ENCODE data around the gene CHKA. TPM values are rescaled to one million over a fixed set of nuclear protein-coding genes. Genes with fewer than 3 reads are reported as not detected.

CHKA gene
- total and polyA plus RNA-seq, 2 experiments from 2014 or later = 37.1 to 94.4 TPM

DNA sequence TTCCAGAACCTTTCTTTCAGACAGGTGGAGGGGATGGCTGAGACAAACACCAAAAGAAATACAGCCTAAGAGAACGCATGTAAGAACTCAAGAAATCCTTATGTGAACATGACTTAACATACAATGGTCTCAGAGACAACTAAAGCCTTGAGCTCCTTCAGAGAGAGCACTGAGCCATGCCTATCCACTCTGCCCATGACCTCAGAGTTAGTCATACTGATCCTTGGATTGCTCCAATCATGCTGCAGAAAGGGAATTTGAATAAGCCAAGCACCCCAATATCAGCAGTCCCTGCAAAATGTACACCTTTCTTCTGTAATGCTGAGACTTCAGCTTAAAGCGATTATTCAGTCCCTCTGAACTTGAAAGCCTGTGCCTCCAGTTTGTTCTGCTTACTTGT, 43.2 kb upstream of the CHKA start (continued):
- TF ChIP-seq, protein P1, sequence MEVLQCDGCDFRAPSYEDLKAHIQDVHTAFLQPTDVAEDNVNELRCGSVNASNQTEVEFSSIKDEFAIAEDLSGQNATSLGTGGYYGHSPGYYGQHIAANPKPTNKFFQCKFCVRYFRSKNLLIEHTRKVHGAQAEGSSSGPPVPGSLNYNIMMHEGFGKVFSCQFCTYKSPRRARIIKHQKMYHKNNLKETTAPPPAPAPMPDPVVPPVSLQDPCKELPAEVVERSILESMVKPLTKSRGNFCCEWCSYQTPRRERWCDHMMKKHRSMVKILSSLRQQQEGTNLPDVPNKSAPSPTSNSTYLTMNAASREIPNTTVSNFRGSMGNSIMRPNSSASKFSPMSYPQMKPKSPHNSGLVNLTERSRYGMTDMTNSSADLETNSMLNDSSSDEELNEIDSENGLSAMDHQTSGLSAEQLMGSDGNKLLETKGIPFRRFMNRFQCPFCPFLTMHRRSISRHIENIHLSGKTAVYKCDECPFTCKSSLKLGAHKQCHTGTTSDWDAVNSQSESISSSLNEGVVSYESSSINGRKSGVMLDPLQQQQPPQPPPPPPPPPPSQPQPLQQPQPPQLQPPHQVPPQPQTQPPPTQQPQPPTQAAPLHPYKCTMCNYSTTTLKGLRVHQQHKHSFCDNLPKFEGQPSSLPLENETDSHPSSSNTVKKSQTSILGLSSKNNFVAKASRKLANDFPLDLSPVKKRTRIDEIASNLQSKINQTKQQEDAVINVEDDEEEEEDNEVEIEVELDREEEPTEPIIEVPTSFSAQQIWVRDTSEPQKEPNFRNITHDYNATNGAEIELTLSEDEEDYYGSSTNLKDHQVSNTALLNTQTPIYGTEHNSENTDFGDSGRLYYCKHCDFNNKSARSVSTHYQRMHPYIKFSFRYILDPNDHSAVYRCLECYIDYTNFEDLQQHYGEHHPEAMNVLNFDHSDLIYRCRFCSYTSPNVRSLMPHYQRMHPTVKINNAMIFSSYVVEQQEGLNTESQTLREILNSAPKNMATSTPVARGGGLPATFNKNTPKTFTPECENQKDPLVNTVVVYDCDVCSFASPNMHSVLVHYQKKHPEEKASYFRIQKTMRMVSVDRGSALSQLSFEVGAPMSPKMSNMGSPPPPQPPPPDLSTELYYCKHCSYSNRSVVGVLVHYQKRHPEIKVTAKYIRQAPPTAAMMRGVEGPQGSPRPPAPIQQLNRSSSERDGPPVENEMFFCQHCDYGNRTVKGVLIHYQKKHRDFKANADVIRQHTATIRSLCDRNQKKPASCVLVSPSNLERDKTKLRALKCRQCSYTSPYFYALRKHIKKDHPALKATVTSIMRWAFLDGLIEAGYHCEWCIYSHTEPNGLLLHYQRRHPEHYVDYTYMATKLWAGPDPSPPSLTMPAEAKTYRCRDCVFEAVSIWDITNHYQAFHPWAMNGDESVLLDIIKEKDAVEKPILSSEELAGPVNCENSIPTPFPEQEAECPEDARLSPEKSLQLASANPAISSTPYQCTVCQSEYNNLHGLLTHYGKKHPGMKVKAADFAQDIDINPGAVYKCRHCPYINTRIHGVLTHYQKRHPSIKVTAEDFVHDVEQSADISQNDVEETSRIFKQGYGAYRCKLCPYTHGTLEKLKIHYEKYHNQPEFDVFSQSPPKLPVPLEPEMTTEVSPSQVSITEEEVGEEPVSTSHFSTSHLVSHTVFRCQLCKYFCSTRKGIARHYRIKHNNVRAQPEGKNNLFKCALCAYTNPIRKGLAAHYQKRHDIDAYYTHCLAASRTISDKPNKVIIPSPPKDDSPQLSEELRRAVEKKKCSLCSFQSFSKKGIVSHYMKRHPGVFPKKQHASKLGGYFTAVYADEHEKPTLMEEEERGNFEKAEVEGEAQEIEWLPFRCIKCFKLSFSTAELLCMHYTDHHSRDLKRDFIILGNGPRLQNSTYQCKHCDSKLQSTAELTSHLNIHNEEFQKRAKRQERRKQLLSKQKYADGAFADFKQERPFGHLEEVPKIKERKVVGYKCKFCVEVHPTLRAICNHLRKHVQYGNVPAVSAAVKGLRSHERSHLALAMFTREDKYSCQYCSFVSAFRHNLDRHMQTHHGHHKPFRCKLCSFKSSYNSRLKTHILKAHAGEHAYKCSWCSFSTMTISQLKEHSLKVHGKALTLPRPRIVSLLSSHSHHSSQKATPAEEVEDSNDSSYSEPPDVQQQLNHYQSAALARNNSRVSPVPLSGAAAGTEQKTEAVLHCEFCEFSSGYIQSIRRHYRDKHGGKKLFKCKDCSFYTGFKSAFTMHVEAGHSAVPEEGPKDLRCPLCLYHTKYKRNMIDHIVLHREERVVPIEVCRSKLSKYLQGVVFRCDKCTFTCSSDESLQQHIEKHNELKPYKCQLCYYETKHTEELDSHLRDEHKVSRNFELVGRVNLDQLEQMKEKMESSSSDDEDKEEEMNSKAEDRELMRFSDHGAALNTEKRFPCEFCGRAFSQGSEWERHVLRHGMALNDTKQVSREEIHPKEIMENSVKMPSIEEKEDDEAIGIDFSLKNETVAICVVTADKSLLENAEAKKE (CRISPR knock-in tag; IDR thresholded peaks at IDR 0.05) = no peak
- TF ChIP-seq JUNB (IDR thresholded peaks at IDR 0.05; ENCODE audit: unreplicated experiment) (no peak), STAT1 (IDR thresholded peaks at IDR 0.05; ENCODE audit: unreplicated experiment) (no peak)

DNA sequence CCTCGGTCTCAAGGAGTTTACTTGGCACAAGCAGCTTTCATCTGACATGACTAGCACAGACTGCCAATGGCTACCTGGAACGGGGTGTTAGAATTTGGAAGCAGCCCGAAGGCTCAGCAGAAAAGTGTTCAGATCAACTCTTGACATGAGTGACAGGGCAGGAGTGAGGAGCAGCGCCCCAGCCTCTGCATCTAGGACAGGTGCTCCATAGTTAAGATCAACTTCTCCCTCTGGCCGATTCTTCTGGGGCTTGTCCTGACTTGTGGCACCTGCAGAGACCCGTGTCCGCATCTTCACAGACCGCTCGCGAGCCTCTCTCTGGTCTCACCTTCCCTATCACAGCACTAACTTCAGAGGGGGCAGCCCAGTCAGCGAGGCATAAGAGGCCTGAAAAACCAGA, 42.5 kb upstream of the CHKA start:
- no peak for ATAC-seq
- no peak overlapping the region for H3K4me3 Mint-ChIP-seq
- H3K9me3 Mint-ChIP-seq = no peaks in the 10 kb centered on the region
- Histone ChIP-seq H3K4me2 (no peak overlapping the region), H4K20me1 (replicated peaks; ENCODE audit: insufficient read depth) (no peaks in the 10 kb centered on the region; the same call in 1 of the 2 replicates), H3K36me3 (ENCODE audit: insufficient read depth) (peaks cover 13% of the 10 kb centered on the region), H3K27ac (ENCODE audit: low read depth) (no peak overlapping the region), H3F3A (replicated peaks; ENCODE audit: low read depth) (0 out of 2 replicates have a peak, but pooled peaks cover 4% of the 10 kb centered on the region), H3K27me3 (ENCODE audit: insufficient read depth) (no peaks in the 10 kb centered on the region), H3K9me2 (ENCODE audit: insufficient read depth) (no peaks in the 10 kb centered on the region), H2AFZ (no peak overlapping the region), H3K4me1 (ENCODE audit: insufficient read depth) (no peaks in the 10 kb centered on the region), H3K4me3 (no peak overlapping the region), H3K79me2 (replicated peaks; ENCODE audit: insufficient read depth) (no peaks in the 10 kb centered on the region)
- H3K27ac Mint-ChIP-seq = no peak overlapping the region
- peaks cover 7% of the 10 kb centered on the region; the same call in 2 of the 3 replicates for H3K4me1 Mint-ChIP-seq
- no peaks in the 10 kb centered on the region for H3K27me3 Mint-ChIP-seq (ENCODE audit: insufficient read depth, low read depth, poor library complexity)
- no peak for DNase-seq (ENCODE audit: low spot score)
- TF ChIP-seq, protein P1 (CRISPR knock-in tag; IDR thresholded peaks at IDR 0.05) = no peak
- TF ChIP-seq, protein P2, sequence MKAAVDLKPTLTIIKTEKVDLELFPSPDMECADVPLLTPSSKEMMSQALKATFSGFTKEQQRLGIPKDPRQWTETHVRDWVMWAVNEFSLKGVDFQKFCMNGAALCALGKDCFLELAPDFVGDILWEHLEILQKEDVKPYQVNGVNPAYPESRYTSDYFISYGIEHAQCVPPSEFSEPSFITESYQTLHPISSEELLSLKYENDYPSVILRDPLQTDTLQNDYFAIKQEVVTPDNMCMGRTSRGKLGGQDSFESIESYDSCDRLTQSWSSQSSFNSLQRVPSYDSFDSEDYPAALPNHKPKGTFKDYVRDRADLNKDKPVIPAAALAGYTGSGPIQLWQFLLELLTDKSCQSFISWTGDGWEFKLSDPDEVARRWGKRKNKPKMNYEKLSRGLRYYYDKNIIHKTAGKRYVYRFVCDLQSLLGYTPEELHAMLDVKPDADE (IDR thresholded peaks at IDR 0.05) = no peak
- TF ChIP-seq ZNF114 (CRISPR knock-in tag; IDR thresholded peaks at IDR 0.05) (no peak), EZH2 (IDR thresholded peaks at IDR 0.05; ENCODE audit: low read depth, unreplicated experiment) (no peak)
- H3K36me3 Mint-ChIP-seq (ENCODE audit: low read depth) = peaks cover 25% of the 10 kb centered on the region
